Retina (tissue), 1 donor: ENCODE measurements around the gene TMEM100.

ENCODE experiments used
- DNase-seq: peaks from one replicate; pipeline ENCODE4 v3.0.0-alpha.2; 2016

TMEM100 gene, protein sequence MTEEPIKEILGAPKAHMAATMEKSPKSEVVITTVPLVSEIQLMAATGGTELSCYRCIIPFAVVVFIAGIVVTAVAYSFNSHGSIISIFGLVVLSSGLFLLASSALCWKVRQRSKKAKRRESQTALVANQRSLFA

DNA sequence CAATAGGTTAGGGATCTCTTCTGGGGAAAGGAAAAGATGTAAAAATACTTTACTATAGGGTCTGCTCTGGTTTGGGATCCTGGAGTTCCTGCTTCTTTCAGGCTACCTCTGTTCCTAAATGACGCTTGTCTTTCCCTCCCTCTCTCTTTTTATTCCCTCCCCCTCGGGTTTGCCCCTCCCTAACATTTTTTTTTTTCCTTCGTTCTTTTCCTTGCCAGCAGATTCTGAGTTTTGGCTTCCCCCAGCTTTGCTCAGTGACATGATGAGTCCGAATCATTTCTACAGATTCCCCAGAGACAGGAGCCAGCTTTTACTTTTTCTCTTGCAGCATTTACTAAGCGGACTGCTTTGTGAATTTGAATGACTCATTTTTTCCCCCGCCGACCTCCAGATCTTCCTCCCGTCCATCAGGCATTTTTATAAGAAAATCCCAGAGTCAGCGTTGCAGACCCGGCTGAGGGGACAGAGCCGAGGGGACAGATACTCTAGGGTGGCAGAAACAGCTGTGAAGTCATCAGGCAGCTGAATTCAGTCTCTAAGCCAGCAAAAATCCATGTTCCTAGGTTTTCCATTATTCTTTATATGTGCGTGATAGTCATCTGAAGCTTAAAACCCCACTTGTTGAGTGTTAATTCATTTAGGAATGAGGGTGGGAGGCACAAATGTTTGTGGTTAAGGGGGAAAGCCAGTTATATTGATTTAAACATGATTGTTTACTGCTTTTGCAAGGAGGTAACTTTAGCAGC is at the start of gene TMEM100:
TMEM100 (minus strand) TSS at position 123 of the 746 bp plus-strand sequence. CDS start 1,794 bp downstream, outside the sequence.
- peak; percentile 29 for DNase-seq

DNA sequence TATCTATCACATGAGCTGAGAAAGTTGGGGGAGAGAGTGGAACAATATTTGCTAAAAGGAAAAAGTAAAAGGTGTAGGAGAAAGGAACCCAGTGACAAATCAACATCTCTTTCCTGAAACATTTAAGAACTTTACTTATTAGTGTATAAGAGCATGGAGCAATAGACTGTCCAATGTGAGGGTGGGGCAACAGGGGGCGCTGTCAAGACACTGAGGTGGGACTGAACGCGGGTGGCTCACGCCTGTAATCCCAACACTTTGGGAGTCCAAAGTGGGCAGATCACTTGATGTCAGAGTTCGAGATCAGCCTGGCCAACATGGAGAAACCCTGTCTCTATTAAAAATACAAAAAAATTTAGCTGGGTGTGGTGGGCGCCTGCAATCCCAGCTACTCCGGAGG is 49.4 kb upstream of the TMEM100 start:
- no peak for DNase-seq

DNA sequence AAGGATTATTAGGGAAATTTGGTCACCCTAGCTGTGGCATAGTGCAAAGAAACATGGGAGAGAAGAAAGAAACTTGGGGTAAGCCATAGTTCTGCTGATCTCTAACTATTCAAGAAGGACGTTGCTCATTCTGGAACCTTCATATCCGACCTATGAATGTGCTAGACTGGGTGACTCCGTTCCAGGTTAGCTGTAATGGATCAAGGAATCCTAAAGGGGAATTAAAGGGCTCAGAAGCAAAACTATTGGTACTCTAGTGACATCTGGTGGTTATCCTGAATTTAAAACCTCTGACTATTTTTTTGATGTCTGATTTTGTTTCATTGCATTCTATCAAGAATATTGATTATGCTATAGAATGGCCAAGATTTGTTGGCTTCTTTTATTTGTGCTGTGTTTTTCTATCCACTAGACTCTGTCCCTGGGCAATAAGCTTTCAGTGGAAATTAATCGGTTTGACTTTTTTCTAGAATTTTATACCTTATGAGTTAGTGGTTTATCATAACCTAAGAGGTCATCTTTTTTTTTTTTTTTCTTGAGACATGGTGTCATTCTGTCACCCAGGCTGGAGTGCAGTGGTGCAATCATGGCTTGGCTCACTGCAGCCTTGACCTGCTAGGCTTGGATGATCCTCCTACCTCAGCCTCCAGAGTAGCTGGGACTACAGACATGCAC is 47.7 kb upstream of the TMEM100 start:
- peak; percentile 56 for DNase-seq

DNA sequence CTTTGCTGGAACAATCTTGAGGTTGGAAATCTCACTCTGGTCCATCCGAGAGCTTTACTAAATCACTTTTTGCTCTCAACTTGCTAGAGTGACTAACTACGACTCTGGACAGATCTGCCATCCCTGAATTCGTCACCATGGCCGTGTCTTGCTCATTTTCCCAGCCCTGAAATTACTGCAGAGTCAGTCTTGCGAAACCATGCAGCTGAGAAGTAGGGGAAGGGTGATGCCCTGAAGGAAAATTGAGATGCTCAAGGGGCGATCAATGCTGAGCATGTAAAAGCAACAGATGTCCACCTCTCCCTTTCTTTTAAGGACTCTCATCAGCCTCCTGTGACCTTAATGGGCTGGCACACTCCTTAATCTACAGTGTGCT is 46.9 kb upstream of the TMEM100 start:
- DNase-seq = no peak

DNA sequence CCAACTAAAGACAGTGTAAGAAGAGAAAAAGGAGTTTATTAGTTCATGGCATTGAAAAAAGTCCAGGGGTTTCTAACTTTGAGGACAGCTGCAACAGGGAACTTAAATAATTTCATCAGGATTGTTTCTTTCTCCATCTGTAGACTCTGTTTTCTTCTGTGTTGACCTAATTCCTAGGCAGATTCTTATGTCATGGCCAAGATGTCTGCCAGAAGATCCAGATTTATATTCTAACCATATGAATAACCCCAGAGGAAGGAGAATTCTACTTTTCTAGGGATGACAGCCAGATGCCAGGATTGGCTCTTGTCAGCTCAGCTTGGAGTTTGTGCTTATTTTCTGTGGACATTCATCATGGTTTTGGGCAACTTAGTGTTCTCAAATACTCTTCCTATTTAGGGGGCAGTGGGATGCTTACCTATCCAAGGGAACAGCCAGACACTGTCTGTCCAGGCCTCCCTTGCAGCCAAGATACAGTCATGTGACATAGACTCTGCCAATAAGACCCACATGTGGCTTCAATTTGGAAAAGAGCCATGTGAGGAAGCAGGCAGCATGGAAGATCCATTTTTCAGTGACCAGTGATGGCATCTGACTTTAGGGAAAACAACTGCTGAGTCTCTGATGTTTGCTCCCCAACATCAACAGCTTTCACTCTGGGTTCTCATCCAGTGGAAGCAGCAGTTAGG is 46.4 kb upstream of the TMEM100 start:
- no peak for DNase-seq

DNA sequence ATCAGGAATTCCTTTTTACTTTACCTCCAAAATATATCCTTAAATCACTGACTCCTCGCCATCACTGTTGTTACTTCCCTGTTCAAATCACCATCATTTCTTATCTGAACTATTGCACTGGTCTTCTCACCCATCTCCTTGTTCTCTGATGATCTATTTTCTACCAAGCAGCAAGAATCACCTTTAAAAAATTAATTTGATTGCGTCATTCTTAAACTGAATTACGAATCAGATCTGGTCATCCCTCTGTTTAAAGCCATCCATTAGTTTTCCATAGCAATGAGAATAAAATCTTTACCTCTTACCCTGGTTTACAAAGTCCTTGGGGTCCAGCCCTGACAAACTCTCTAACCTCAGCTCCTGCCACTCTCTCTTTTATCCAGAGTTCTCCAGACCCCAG is 42.8 kb upstream of the TMEM100 start:
- DNase-seq = no peak

DNA sequence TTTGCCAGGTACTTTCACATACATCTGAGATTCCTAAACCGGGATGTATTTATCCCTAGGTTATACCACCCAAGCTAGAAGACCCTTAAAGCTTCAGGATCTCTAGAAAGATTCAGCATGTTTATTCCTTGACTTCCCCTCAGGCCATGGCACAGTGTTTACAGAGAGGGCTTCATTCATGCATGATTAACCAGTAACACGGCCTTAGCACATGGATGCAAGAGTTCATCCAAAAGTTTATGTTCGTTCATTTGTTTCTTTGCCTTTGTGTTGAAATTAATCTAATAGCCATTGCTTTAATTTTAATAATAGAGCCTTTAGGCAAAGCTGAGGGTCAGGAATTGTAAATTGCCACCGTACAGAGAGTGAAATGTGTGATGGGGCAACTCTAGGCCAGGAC is 41.9 kb upstream of the TMEM100 start:
- DNase-seq = no peak

DNA sequence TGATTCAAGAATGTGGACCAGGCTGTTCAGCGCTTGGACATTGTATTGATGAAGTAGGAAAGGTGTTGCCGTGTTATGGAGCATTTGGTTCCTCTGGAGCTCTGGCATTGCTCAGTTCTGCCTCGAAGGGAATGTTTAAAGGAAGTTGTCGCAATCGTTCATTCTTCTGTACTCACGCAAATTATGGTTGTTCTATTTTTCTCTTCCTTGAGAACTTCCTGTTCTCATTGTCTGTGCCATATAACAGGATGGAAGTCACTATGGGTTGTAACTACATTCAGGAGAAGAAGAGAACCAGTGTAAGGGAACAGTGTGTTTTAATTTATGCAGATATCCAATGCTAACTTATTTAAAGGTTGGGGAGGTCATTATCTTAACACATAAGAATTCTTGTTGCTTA is 41.2 kb upstream of the TMEM100 start:
- DNase-seq = no peak

DNA sequence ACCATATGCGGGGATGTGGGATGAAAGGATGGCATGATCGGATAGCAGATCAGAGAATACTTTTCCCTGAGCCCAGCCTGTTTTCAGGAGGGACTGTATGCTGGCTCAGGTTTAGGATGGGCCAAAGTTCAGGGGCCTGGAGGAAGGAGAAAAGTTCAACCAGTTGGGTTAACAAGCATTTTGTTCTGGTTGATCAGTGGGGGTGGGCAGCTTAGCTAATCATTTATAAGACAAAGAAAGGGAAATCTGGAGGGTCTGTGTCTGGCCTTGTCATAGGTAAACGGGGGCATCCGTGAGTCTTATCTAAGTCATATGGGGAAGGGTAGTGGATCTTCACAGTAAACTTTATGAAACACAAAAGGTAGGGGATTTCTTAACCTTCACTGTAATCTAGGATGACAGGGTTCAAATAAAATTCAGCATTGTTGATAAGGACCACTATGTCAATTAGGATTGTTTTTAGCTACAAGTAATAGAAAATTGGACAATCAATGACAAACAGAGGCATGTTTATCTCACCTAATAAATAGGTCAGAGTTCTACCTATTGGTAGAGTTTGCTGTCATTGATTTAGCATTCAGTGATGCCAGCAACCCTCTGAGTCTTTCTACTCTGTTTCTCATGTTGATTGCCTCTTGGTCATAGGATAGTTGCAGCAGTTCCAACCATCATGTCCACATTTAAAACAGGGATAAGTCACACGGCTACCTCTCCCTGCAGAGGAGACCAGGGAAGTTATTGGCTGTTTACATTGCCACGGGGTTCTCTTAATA is 39.6 kb upstream of the TMEM100 start:
- DNase-seq = no peak

DNA sequence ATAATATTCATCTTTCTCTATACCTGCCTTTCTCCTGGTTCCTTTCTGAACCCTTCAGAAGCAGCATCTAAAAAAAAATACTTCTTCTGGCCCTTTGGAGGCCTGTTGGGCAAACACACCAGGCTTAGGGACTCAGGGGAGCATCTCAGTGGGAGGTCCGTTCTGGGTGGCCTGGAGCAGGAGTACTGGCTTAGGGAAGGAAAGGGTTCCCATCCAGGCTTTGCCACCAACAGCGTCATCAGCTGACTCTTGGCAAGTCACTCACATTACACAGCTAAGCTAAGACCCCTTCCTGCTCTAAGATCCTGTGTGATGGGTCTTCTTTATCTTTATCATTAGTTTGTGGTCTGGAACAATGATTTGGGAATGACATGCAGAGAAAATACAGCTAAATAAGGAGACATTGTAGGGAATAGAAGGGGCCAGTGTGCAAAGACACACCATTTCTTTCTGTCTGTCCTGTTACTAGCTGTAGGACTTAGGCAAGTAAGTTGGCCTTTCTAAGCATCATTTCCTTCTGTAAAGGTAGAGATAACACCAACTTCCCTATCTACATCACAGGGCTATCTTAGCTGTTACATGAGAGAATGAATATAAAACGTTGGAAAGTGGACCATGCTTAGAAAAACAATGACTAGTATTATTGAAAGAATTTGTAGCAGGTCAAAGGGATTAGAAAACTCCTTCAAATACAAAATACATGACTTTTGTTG is 38.1 kb upstream of the TMEM100 start:
- DNase-seq = no peak

DNA sequence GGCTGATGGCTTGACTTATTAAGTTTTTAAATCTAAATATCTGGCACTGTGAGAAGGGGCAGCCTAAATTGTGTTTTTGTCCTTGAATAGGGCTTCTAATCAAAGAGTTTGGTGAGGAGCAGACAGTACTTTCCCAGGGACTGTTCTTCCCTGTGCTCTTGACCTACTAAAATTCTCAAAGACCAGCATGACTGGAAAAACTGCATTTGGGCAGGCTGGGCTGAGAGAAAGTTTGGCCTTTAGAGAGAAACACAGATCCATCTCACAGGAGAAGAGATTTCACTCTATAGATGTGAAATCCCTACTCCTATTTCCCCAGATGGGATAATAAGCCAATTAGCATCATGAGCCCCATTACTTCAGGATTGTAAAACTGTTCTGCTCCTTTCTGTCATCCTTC is 35.5 kb upstream of the TMEM100 start:
- no peak for DNase-seq

DNA sequence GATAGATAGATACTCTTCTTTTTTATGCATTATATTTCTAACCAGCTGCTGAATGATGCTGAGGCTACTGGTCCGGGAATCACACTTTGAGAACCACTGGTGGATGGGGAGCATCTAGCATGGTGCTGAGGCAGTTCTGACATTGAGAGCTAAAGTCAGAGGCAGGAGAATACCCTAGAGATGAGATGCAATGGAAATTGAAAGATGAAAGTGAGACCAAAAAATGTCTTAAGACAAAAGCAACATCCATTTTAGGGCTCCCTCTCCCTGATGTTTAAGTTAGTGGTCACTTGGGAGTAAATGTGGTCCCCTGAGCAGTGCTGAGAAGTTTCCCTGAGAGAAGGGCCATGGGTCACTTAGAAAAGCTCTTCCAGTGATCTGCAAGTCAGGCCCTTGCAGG is 35.0 kb upstream of the TMEM100 start:
- no peak for DNase-seq

DNA sequence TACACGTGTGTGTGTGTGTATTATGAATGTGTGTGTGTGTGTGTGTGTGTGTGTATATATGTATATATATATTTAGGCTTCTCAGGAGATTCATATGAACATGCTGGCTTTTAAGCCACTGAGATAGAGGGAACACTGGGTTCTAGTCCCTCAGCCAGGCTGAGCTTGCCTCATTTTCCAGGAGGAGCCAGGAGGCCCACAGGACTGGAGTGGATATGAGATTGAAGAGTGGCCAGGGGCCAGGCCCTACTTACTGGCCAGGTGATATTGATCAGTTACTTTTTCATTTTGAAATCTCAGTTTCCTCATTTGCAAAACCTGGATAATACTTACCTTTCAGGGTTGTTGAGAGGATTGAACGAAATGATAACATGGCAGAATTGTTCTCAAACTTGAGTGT is 34.0 kb upstream of the TMEM100 start:
- DNase-seq = no peak

DNA sequence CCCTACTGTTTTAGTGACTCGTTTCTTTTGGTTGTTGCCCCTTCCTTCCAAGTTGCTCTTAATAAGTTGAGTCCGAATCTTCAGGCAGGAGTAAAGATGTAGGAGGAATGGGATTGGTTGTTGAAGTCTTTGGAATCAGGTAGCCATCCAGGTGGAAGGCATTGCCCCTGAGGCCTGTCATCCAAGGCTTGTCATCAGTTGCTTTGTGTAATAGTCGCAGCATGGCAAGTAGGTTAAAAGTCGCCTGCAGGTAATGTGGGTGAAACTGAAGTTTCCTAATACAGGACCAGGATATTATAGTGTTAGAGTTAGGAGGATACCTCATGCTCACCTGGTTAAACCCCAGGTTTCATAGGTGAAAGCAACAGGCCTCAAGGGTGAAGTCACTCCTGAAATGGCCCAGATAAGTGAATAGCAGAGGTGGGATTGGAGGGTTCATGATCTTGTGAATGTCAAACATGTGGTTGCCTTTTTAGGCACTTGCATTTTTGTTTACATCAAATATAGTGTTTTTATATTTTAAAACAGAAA is 29.1 kb upstream of the TMEM100 start:
- no peak for DNase-seq

DNA sequence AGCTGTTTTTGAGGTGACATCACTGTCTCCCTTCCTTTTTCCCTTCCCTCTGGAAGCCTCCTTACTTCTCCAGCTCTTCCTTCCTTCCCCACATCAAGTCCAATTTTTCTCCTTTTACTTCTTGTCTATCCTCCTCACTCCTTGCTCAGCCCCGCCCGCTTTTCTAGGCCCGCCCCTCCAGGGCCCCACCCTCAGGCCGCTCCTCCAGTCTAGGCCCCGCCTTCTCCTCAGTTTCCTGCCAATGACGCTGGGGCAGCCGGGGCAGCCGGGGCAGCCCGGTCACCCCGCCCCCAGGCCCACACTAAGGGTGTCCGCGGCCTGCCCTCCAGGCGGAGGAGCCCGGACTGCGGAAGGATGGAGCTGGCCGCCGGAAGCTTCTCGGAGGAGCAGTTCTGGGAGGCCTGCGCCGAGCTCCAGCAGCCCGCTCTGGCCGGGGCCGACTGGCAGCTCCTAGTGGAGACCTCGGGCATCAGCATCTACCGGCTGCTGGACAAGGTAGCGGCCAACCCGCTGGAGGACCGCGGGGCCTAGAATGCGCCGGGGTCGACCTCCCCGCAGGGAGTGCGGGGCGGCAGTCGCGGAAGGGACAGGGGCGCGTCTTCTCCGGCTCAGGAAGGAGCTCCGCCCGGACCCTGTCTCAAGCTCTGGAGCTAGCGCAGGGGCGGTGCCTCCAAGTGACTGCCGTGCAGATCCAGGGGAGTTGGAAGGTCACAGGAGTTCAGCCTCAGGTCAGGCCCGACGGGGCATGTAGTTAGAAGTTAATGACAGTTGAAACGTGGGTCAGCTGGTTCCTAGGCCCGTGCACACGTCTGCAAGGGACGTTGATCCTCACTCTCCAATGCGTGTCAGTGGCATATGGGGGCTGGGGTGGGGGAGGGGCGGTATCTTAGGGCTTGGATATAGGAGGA is 28.3 kb upstream of the TMEM100 start, which contains the start of gene PCTP:
PCTP (plus strand) TSS at position 302 of the 908 bp plus-strand sequence; CDS start at position 355, 53 bp downstream.
- DNase-seq = peak; percentile 93

DNA sequence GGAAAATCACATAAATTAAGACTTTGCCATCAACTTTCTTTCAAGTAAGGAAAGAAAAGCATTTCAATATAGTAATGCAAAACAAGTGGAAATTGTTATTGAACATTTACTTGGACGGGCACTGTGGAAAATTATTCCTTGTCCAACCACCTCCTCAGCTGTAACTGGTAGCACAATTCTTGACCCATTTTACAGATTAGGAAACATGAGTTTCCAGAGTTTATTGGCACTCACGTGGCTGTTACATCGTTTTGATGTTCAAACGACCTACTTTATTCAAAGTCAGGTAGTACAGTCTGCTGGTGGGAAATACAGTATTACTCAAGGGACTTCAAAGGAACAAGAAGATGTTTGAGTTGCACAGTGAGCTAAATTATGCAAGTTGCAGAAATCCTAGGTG is 27.3 kb upstream of the TMEM100 start:
- DNase-seq = no peak

DNA sequence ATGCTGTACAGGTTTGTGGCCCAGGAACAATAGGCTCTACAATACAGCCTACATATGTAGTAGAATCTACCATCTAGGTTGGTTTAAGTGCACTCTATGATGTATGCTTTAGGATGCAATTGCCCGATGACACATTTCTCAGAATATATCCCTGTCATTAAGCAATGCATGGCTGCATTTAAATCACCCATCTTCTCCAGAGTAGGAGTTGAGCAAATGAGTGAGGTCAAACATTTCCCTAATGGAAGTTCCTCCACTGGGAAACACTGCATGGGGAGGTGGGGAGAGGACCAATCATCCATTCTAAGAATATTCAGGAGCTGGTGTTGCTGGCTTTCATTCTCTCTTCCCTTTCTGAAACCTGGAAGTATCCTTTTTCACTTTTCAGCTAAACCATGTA is 26.2 kb upstream of the TMEM100 start:
- DNase-seq = no peak

DNA sequence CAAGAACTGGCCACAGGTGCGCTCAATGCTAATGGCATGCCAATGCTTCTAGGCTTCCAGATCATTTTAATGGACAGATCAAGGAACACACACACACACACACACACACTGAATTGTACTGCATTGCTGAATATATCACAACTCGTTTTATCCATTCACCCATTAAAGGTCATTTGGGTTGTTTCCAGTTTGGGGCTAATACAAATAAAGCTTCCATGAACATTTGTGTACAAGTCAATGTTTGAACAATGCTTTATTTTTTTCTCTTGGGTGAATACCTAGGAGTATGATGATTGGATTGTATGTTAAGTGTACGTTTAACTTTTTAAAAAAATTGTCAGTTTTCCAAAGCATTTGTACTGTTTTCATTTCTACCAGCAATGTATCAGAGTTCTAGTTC is 24.5 kb upstream of the TMEM100 start:
- no peak for DNase-seq

DNA sequence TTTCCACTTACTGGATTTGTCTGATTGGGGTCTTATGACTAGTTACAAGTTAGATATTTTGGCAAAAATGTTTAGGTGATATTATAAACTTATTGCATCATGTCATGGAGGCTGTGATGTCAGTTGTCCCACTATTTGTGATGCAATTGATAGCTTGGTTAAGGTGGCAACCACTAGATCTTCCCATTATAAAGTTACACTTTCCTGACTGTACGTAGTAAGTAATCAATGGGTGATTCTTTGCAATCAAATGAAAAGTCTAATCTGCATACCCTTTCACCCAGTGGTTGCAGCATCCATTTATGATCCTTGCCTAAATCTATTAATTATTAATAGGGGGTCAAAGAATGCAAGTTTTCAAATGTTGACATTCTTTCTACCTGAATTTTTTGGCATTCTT is 23.8 kb upstream of the TMEM100 start:
- DNase-seq = no peak

DNA sequence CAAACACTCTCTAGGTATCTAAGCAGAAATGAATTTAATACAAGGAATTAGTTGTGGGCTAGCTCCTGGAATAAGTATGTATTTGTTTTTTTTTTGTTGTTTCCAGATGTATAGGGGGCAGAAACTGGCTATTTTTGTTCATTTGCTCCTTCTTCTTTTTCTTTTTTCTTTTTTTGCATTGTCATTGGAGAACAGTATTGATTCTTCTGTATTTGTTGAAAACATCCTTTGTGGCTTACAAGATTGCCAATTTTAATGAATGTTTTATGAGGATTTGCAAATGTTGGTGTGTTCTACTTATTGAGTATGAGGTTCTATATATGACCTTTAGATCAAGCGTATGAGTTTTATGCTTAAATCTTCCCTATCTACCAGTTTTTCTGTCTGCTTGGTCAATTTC is 22.6 kb upstream of the TMEM100 start:
- no peak for DNase-seq
